ENCODE results near the gene CELSR1. TPM values are rescaled to one million over a fixed set of nuclear protein-coding genes. Genes with fewer than 3 reads are reported as not detected.

CELSR1 gene
- total and polyA plus RNA-seq, 2 of the 13 experiments (the other 11 are each of a cell fraction or from before 2014, with no cell fraction given): 0.78 to 1.8 TPM

GRCh38 chr22:46373159-46373558, 164.3 kb downstream of the CELSR1 start (continued):
- TF ChIP-seq, protein P1, sequence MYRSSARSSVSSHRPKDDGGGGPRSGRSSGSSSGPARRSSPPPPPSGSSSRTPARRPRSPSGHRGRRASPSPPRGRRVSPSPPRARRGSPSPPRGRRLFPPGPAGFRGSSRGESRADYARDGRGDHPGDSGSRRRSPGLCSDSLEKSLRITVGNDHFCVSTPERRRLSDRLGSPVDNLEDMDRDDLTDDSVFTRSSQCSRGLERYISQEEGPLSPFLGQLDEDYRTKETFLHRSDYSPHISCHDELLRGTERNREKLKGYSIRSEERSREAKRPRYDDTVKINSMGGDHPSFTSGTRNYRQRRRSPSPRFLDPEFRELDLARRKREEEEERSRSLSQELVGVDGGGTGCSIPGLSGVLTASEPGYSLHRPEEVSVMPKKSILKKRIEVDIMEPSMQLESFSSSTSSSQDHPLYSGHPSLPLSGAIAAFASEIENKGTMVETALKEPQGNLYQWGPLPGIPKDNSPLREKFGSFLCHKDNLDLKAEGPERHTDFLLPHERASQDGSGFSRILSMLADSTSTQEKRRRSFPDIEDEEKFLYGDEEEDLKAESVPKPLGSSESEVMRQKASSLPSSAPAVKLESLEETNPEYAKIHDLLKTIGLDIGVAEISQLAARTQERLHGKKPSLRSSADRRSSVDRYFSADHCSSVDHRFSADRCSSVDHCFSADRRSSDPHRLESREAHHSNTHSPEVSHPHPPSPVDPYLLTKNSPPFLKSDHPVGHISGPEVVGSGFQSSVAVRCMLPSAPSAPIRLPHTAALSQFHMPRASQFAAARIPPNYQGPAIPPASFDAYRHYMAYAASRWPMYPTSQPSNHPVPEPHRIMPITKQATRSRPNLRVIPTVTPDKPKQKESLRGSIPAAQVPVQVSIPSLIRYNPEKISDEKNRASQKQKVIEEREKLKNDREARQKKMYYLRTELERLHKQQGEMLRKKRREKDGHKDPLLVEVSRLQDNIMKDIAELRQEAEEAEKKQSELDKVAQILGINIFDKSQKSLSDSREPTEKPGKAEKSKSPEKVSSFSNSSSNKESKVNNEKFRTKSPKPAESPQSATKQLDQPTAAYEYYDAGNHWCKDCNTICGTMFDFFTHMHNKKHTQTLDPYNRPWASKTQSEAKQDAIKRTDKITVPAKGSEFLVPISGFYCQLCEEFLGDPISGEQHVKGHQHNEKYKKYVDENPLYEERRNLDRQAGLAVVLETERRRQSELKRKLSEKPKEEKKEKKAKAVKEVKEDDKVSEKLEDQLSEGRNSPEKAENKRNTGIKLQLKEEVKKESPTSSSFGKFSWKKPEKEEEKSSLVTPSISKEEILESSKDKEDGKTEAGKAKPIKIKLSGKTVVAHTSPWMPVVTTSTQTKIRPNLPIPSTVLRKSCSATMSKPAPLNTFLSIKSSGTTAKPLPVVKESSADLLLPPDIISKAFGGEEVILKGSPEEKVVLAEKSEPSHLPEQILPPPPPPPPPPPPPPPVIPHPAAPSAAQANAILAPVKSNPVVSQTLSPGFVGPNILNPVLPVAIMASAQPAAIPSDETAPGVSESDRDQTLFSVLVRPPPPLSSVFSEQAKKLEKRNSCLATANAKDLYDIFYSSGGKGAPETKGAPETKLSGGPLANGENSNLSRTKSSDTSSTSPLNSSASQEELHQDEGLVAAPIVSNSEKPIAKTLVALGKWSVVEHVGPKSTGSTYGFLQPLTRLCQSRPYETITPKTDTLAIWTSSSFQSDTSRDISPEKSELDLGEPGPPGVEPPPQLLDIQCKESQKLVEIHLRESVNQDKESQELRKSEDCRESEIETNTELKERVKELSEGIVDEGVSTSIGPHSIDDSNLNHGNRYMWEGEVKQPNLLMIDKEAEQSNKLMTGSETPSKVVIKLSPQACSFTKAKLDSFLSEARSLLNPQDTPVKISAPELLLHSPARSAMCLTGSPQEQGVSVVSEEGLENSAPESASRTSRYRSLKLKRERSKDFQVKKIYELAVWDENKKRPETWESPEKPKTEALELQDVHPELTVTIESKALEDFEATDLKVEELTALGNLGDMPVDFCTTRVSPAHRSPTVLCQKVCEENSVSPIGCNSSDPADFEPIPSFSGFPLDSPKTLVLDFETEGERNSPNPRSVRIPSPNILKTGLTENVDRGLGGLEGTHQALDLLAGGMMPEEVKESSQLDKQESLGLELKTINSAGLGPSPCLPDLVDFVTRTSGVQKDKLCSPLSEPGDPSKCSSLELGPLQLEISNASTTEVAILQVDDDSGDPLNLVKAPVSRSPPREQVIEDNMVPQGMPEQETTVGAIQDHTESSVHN (CRISPR knock-in tag; IDR thresholded peaks at IDR 0.05): no peak
- no peak for TF ChIP-seq NFYB (CRISPR knock-in tag; IDR thresholded peaks at IDR 0.05)
- TF ChIP-seq, protein P2, sequence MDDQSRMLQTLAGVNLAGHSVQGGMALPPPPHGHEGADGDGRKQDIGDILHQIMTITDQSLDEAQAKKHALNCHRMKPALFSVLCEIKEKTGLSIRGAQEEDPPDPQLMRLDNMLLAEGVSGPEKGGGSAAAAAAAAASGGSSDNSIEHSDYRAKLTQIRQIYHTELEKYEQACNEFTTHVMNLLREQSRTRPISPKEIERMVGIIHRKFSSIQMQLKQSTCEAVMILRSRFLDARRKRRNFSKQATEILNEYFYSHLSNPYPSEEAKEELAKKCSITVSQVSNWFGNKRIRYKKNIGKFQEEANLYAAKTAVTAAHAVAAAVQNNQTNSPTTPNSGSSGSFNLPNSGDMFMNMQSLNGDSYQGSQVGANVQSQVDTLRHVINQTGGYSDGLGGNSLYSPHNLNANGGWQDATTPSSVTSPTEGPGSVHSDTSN (CRISPR knock-in tag; IDR thresholded peaks at IDR 0.05; ENCODE audit: borderline replicate concordance): no peak
- TF ChIP-seq ZNF256 (CRISPR knock-in tag; conservative IDR thresholded peaks at IDR 0.05): no peak
